HepG2 (cell line): ENCODE data around the gene NCBP2. TPM values are rescaled to one million over a fixed set of nuclear protein-coding genes. Genes with fewer than 3 reads are reported as not detected.

ENCODE experiments used
- ATAC-seq: fragments of 200-7000 bp; cut with Tn5 transposase; 3 replicates; pipeline ENCODE4 v1.9.1; 2020; ENCODE audit warnings: mild to moderate bottlenecking, moderate library complexity
- Bru-seq: library from RNA; stranded (reverse); fragments of 400-500 nt; gene quantifications from one replicate; lab custom pipeline; 2021; lab: Mats Ljungman, UMichigan
- BruChase-seq, 2 experiments: library from RNA; stranded (reverse); fragments of 400-500 nt; gene quantifications; one replicate each; lab custom pipeline; 2021; lab: Mats Ljungman, UMichigan
- BruUV-seq: library from RNA; stranded (reverse); fragments of 400-500 nt; replicated peaks from 2 replicates; lab custom pipeline; 2021; lab: Mats Ljungman, UMichigan
- CTCF ChIA-PET: fragments of 300-600 bp; formaldehyde crosslinking; extraction: SDS; loops from one replicate; lab custom pipeline; 2021; ENCODE audit warnings: low total read pairs, inconsistent platforms, low intra/inter-chr PET ratio; lab: Yijun Ruan, JAX
- POLR2A ChIA-PET: fragments of 350-600 bp; sonication (Branson Sonifier 250); formaldehyde crosslinking; loops from one replicate; lab custom pipeline; 2020; ENCODE audit warnings: antibody characterized with exemption, inconsistent platforms; lab: Yijun Ruan, JAX
- DNase-seq: peaks from one replicate; pipeline ENCODE4 v3.0.0-alpha.2; 2015; ENCODE audit warnings: low spot score
- FAIRE-seq: peaks from 3 replicates; lab custom pipeline; 2011; peaks lifted over from hg19 to GRCh38; lab: Jason Lieb, UNC
- H2AFZ ChIP-seq: one replicate; pipeline ENCODE4 v1.6.1; 2011; ENCODE audit warnings: low read length, inconsistent platforms
- H3K27ac ChIP-seq: fragments of 300-600 bp; 3 replicates; pipeline ENCODE4 v1.8.0; 2011; ENCODE audit warnings: mixed run types, mild to moderate bottlenecking, mixed read lengths, low read length, inconsistent platforms; ENCODE audit not compliant: insufficient read depth; ENCODE audit errors: extremely low read length
- H3K27me3 ChIP-seq, 2 experiments: fragments of 200-600 bp in 1 of 2; 2 replicates in 1 of 2; 3 replicates in 1 of 2; pipeline versions ENCODE4 v1.6.0 to v1.8.0; 2011; ENCODE audit warnings: low read length in 2 of 2, mild to moderate bottlenecking in 2 of 2, moderate library complexity in 2 of 2, inconsistent platforms in 1 of 2; ENCODE audit not compliant: insufficient read depth in 2 of 2, control insufficient read depth in 1 of 2
- H3K36me3 ChIP-seq, 2 experiments: fragments of 200-600 bp in 1 of 2; replicated peaks in 1 of 2; 2 replicates in 1 of 2; 3 replicates in 1 of 2; pipeline versions ENCODE4 v1.5.1 to v1.8.0; 2011; ENCODE audit warnings: low read length in 2 of 2, inconsistent platforms in 1 of 2; ENCODE audit not compliant: insufficient read depth in 2 of 2, control insufficient read depth in 1 of 2
- H3K4me1 ChIP-seq: 2 replicates; pipeline ENCODE4 v1.5.1; 2012; ENCODE audit warnings: low read length, inconsistent platforms; ENCODE audit not compliant: insufficient read depth
- H3K4me2 ChIP-seq: 2 replicates; pipeline ENCODE4 v1.6.0; 2011; ENCODE audit warnings: low read depth, low read length, inconsistent platforms
- H3K4me3 ChIP-seq, 3 experiments: fragments of 200-600 bp in 1 of 3; sonication (generic), shearing (Covaris generic) in 1 of 3; replicated peaks in 1 of 3; 2 replicates each; pipeline ENCODE4 v1.5.1; 2011 to 2016; ENCODE audit warnings: low read length in 3 of 3, inconsistent platforms in 2 of 3, low read depth in 2 of 3, mild to moderate bottlenecking in 2 of 3, control low read depth in 1 of 3, mixed read lengths in 1 of 3; ENCODE audit not compliant: insufficient read depth in 1 of 3
- H3K79me2 ChIP-seq: one replicate; pipeline ENCODE4 v1.6.1; 2011; ENCODE audit warnings: low read length, inconsistent platforms; ENCODE audit not compliant: insufficient read depth
- H3K9ac ChIP-seq: 2 replicates; pipeline ENCODE4 v1.6.0; 2011; ENCODE audit warnings: mild to moderate bottlenecking, low read depth, low read length, inconsistent platforms; ENCODE audit not compliant: insufficient read depth
- H3K9me3 ChIP-seq: 2 replicates; pipeline ENCODE4 v1.5.1; 2012; ENCODE audit warnings: mild to moderate bottlenecking, low read length
- H4K20me1 ChIP-seq: 2 replicates; pipeline ENCODE4 v1.6.0; 2011; ENCODE audit warnings: inconsistent platforms, mild to moderate bottlenecking, low read length, moderate library complexity; ENCODE audit not compliant: insufficient read depth
- CBFB ChIP-seq: sonication (generic); formaldehyde crosslinking; IDR thresholded peaks from 2 replicates; pipeline ENCODE4 v1.4.0; 2020; ENCODE audit warnings: missing genetic modification reagents
- CERS6 ChIP-seq: sonication (generic); formaldehyde crosslinking; IDR thresholded peaks from 2 replicates; pipeline ENCODE4 v1.5.0; 2020; ENCODE audit warnings: missing genetic modification reagents
- FOXC1 ChIP-seq: sonication (generic); formaldehyde crosslinking; IDR thresholded peaks from 2 replicates; pipeline ENCODE4 v1.8.0; 2022; ENCODE audit warnings: mild to moderate bottlenecking, missing genetic modification reagents, borderline replicate concordance
- KMT2B ChIP-seq: IDR thresholded peaks from 2 replicates; pipeline ENCODE4 v1.6.1; 2016; ENCODE audit warnings: missing genetic modification reagents, missing compliant biosample characterization
- SMAD3 ChIP-seq: sonication (generic); formaldehyde crosslinking; IDR thresholded peaks from 2 replicates; pipeline ENCODE4 v1.4.0; 2020; ENCODE audit warnings: missing genetic modification reagents
- SP4 ChIP-seq: sonication (generic); formaldehyde crosslinking; IDR thresholded peaks from 2 replicates; pipeline ENCODE4 v1.8.1; 2023; ENCODE audit warnings: mild to moderate bottlenecking, missing genetic modification reagents
- TBX3 ChIP-seq: fragments of 450-650 bp; IDR thresholded peaks from 2 replicates; pipeline ENCODE4 v1.6.1; 2017; ENCODE audit warnings: antibody characterized with exemption, mild to moderate bottlenecking, inconsistent platforms, borderline replicate concordance
- TERF1 ChIP-seq: sonication (generic); formaldehyde crosslinking; IDR thresholded peaks from 2 replicates; pipeline ENCODE4 v1.8.0; 2022; ENCODE audit warnings: mild to moderate bottlenecking, missing genetic modification reagents, moderate library complexity
- ZNF30 ChIP-seq: sonication (generic); formaldehyde crosslinking; IDR thresholded peaks from 2 replicates; pipeline ENCODE4 v1.5.0; 2020; ENCODE audit warnings: mild to moderate bottlenecking, missing genetic modification reagents
- ZNF446 ChIP-seq: sonication (generic); formaldehyde crosslinking; IDR thresholded peaks from 2 replicates; pipeline ENCODE4 v1.5.0; 2020; ENCODE audit warnings: mild to moderate bottlenecking, missing genetic modification reagents
- ZNF564 ChIP-seq: sonication (generic); formaldehyde crosslinking; IDR thresholded peaks from 2 replicates; pipeline ENCODE4 v1.8.1; 2023; ENCODE audit warnings: mild to moderate bottlenecking, missing genetic modification reagents
- ZSCAN20 ChIP-seq: sonication (generic); formaldehyde crosslinking; IDR thresholded peaks from 2 replicates; pipeline ENCODE4 v1.4.0; 2020; ENCODE audit warnings: missing genetic modification reagents, mild to moderate bottlenecking, borderline replicate concordance
- WGBS: methylation state at CpG from one replicate; pipeline ENCODE4 v1.1.6; 2017; ENCODE audit warnings: low lambda C conversion rate; 5-methylcytosine and 5-hydroxymethylcytosine counted together
- in situ Hi-C: cut with HindIII; loops from 2 replicates; pipeline ENCODE4 v1.10.0; 2017; ENCODE audit warnings: low pct_unique_long_range_greater_than_20kb; ENCODE audit not compliant: extremely low pct_ligation_motif_present
- intact Hi-C: fragments of 100-400 bp; cut with micrococcal nuclease; formaldehyde crosslinking; loops from one replicate; pipeline ENCODE4 v1.10.0; 2022; ENCODE audit not compliant: unreplicated experiment
- long read RNA-seq, 2 experiments: library from RNA in 1 of 2; library from polyadenylated mRNA in 1 of 2; stranded (forward) in 1 of 2; unstranded in 1 of 2; transcript quantifications; one replicate each; pipeline ENCODE4 v2.0.0, GENCODE V29; 2019 to 2022
- polyA minus RNA-seq, 3 experiments: library from RNA; depleted of rRNA, polyadenylated mRNA; stranded (reverse); fragments of >200 nt; gene quantifications; 2 replicates each; pipeline ENCODE4 v1.2.3, GENCODE V29; 2011; ENCODE audit warnings: low replicate concordance in 1 of 3
- polyA plus RNA-seq, 8 experiments: library from polyadenylated mRNA; depleted of rRNA in 3 of 8; stranded (reverse) in 7 of 8; unstranded in 1 of 8; fragments of >200 nt; fragmentation: Illumina TruSeq in 4 of 8; extraction: Trizol in 4 of 8; gene quantifications; 2 replicates each; pipeline versions ENCODE4 v1.2.1 to v1.2.3, GENCODE V29; 2011 to 2016; ENCODE audit warnings: low read depth in 4 of 8, missing spikeins in 1 of 8, mixed read lengths in 1 of 8; ENCODE audit not compliant: insufficient read depth in 1 of 8
- total RNA-seq, 5 experiments: library from RNA; depleted of rRNA; stranded (reverse); fragments of >200 nt; fragmentation: Illumina TruSeq; extraction: Trizol; gene quantifications; 2 replicates each; pipeline ENCODE4 v1.2.3, GENCODE V29; 2016; ENCODE audit warnings: low read depth in 1 of 5
- TF ChIP-seq, protein P1 (sequence below): sonication (generic); formaldehyde crosslinking; IDR thresholded peaks from 2 replicates; pipeline ENCODE4 v1.4.0; 2020; ENCODE audit warnings: low read depth, mild to moderate bottlenecking, missing genetic modification reagents

Gene NCBP2
- 58.7 and 69.2 TPM in 2 replicates for total RNA-seq (2016; rRNA removed; fragmentation: Illumina TruSeq; extraction: Trizol)
- total RNA-seq (2016; cell fraction: cytosol; rRNA removed; fragmentation: Illumina TruSeq; extraction: Trizol; ENCODE audit: low read depth), result 14.8 and 15.0 TPM in 2 replicates
- 59.9 and 75.2 TPM in 2 replicates for total RNA-seq (2016; cell fraction: insoluble cytoplasmic fraction; rRNA removed; fragmentation: Illumina TruSeq; extraction: Trizol)
- 28.9 and 32.1 TPM in 2 replicates for total RNA-seq (2016; cell fraction: membrane; rRNA removed; fragmentation: Illumina TruSeq; extraction: Trizol)
- total RNA-seq (2016; cell fraction: nucleus; rRNA removed; fragmentation: Illumina TruSeq; extraction: Trizol), result 32.0 and 37.9 TPM in 2 replicates
- 78.5 and 95.5 TPM in 2 replicates for polyA plus RNA-seq (2011; rRNA removed)
- polyA plus RNA-seq (2011; cell fraction: cytosol; rRNA removed), result 55.6 and 71.5 TPM in 2 replicates
- 68.9 and 76.8 TPM in 2 replicates for polyA plus RNA-seq (2011; cell fraction: nucleus; rRNA removed)
- 143 and 171 TPM in 2 replicates for polyA plus RNA-seq (2012)
- 10.8 and 12.4 TPM in 2 replicates for polyA plus RNA-seq (2016; cell fraction: cytosol; fragmentation: Illumina TruSeq; extraction: Trizol; ENCODE audit: low read depth)
- polyA plus RNA-seq (2016; cell fraction: insoluble cytoplasmic fraction; fragmentation: Illumina TruSeq; extraction: Trizol; ENCODE audit: low read depth), result 79.7 and 83.7 TPM in 2 replicates
- 23.3 and 24.5 TPM in 2 replicates for polyA plus RNA-seq (2016; cell fraction: membrane; fragmentation: Illumina TruSeq; extraction: Trizol; ENCODE audit: low read depth)
- polyA plus RNA-seq (2016; cell fraction: nucleus; fragmentation: Illumina TruSeq; extraction: Trizol; ENCODE audit: insufficient read depth, low read depth), result 76.1 and 83.0 TPM in 2 replicates
- 20.6 and 28.7 TPM in 2 replicates for polyA minus RNA-seq (2011; rRNA and poly(A)+ RNA removed; ENCODE audit: low replicate concordance)
- 26.5 and 26.6 TPM in 2 replicates for polyA minus RNA-seq (2011; cell fraction: cytosol; rRNA and poly(A)+ RNA removed)
- 50.9 and 51.7 TPM in 2 replicates for polyA minus RNA-seq (2011; cell fraction: nucleus; rRNA and poly(A)+ RNA removed)
- Bru-seq, nascent RNA, result percentile 95 among the genes with signal in this experiment
- BruChase-seq, experiment 1, labeled RNA remaining after a 6-hour chase, result percentile 98 among the genes with signal in this experiment
- BruChase-seq, experiment 2, labeled RNA remaining after a 2-hour chase, result percentile 97 among the genes with signal in this experiment
- long read RNA-seq, experiment 1, full-length matches to known transcripts, result 85 of 107 reads
- long read RNA-seq, experiment 1, partial matches to known transcripts, result 4 of 107 reads
- long read RNA-seq, experiment 1, other reads (novel, unspliced or antisense), result 18 of 107 reads
- long read RNA-seq, experiment 2, transcript NCBP2-205 (4 exons, 2,220 nt), result minor isoform, 7 of 115 reads
- long read RNA-seq, experiment 2, transcript NCBP2-207 (4 exons, 1,133 nt), result minor isoform, 5 of 115 reads
- long read RNA-seq, experiment 2, transcript NCBP2-201 (4 exons, 2,169 nt), result major isoform, 40 of 115 reads
- long read RNA-seq, experiment 2, partial matches to known transcripts, result 9 of 115 reads
- long read RNA-seq, experiment 2, other reads (novel, unspliced or antisense), result 51 of 115 reads

DNA sequence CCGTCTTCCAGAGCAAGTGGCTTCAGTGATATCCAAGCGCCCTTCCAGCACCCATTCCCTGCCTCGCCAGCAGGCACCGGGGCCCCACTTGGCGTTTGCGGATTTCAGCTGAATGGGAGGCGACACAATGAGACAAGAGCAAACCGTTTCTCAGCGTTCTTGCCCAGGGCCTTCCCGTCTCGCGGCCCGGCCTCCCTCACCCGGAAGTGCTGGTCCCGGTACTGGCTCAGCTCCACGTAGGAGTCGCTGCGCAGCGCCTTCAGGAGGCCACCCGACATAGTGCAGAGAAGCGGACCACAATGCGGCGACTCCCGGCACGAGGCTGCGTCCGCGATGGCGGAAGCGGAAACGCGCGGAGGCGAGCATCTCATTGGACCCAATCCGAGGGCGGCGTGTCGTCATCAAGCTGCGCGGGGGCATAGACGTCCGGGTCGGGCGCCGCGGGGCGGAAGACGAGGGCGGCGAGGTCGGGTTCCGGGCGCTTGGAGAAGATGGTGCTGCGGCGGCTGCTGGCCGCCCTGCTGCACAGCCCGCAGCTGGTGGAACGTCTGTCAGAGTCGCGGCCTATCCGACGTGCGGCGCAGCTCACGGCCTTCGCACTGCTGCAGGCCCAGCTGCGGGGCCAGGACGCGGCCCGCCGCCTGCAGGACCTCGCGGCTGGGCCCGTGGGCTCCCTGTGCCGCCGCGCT is at the start of gene NCBP2:
NCBP2 (minus strand) TSS at position 303 of the 689 bp plus-strand sequence; CDS start at position 278, 25 bp downstream.
- H3K9ac ChIP-seq, result peak within 1 kb of the TSS; percentile 98
- no peak within 1 kb of the TSS for H2AFZ ChIP-seq
- no TSS peak for BruUV-seq
- no peaks in the 10 kb centered on the region for H3K9me3 ChIP-seq
- peaks cover 0 to 3% of the 10 kb centered on the region in 2 experiments; a peak in 2 of 5 replicates for H3K27me3 ChIP-seq
- peak; percentile 91 for ATAC-seq
- peaks cover 56% of the 10 kb centered on the region for H3K79me2 ChIP-seq
- in situ Hi-C loops (no loop called here), intact Hi-C loops (loop anchor here (1.0 kb wide), 1 partner anchor 333 kb away; no protein-coding TSS in a partner anchor)
- peak; percentile 95 for DNase-seq
- WGBS, result 0% methylated on average over 16 of the region's 77 CpGs
- ChIA-PET POLR2A (interaction anchor here (0.6 to 3.0 kb wide), 13 partner anchors 9 to 203 kb away, joined by 3 to 33 read pairs (median 5); partner anchors contain the start of genes PAK2 and SENP5), CTCF (interaction anchor here (1.2 kb wide), 2 partner anchors 28 to 105 kb away, joined by 4 to 6 read pairs; no protein-coding TSS in a partner anchor)
- peak; percentile 90 for FAIRE-seq
- H3K27ac ChIP-seq, result peak within 1 kb of the TSS; percentile 95
- no peaks in the 10 kb centered on the region; the same call in 1 of the 2 replicates for H4K20me1 ChIP-seq
- peaks cover 4 to 17% of the 10 kb centered on the region in 2 experiments for H3K36me3 ChIP-seq
- H3K4me1 ChIP-seq, result peaks cover 73% of the 10 kb centered on the region
- peak within 1 kb of the TSS; percentile 97 for H3K4me2 ChIP-seq
- H3K4me3 ChIP-seq, result peak within 1 kb of the TSS; percentile 74 to 99 (median 97)
- TF ChIP-seq TBX3, result no peak
- peak; percentile 89; the same call in 1 of the 2 replicates for TF ChIP-seq ZNF446
- 0 out of 2 replicates have a peak, but pooled peaks have one; percentile 17 for TF ChIP-seq CERS6 (CRISPR knock-in tag)
- TF ChIP-seq TERF1 (CRISPR knock-in tag), result no peak
- peak; percentile 86; the same call in 1 of the 2 replicates for TF ChIP-seq CBFB (CRISPR knock-in tag)
- TF ChIP-seq ZNF564 (CRISPR knock-in tag), result peak; percentile 43; the same call in 1 of the 2 replicates
- peak; percentile 77; the same call in 1 of the 2 replicates for TF ChIP-seq SP4 (CRISPR knock-in tag)
- TF ChIP-seq ZNF30 (CRISPR knock-in tag), result peak; percentile 27; the same call in 1 of the 2 replicates
- peak; percentile 97 for TF ChIP-seq FOXC1 (CRISPR knock-in tag)
- TF ChIP-seq ZSCAN20 (CRISPR knock-in tag), result peak; percentile 37; the same call in 1 of the 2 replicates
- TF ChIP-seq, protein P1, sequence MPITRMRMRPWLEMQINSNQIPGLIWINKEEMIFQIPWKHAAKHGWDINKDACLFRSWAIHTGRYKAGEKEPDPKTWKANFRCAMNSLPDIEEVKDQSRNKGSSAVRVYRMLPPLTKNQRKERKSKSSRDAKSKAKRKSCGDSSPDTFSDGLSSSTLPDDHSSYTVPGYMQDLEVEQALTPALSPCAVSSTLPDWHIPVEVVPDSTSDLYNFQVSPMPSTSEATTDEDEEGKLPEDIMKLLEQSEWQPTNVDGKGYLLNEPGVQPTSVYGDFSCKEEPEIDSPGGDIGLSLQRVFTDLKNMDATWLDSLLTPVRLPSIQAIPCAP (CRISPR knock-in tag), result no peak
- peak; percentile 95 for TF ChIP-seq KMT2B
- peak; percentile 66; the same call in 1 of the 2 replicates for TF ChIP-seq SMAD3
